ENCODE measurements around the gene SEZ6. TPM values are rescaled to one million over a fixed set of nuclear protein-coding genes. Genes with fewer than 3 reads are reported as not detected.

Gene SEZ6
- total RNA-seq, 1 experiment from 2014 or later: 20.5 TPM

DNA sequence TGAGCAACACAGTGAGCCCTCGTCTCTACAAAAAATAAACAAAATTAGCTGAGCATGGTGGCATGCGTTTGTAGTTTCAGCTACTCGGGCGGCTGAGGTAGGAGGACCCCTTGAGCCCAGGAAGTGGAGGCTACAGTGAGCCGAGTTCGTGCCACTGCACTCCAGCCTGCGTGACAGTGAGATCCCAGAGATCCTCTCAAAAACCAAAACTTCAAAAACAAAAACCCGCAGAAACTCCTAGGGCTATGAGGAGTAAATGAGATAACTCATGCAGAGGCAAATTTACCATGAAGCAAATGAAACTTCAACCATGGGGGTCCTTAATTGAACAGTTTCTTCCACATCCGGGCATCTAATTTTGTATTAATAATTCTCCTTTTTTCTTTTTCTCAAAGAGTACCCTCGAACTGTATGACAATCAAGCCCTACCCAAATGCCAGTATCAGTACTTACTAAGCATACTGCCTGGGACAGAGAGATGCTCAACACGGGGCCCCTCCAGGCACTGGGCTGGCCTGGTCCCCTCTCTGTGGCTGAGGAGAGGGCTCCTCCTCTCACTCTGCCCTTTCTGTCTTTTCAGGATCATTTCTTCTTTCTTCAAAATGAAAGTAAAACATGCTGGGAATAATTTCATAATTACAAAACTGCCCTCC is 36.3 kb upstream of the SEZ6 start:
- Histone ChIP-seq H3K36me3 (no peaks in the 10 kb centered on the region), H3K4me1 (peaks cover 78% of the 10 kb centered on the region), H3K9me3 (replicated peaks) (no peaks in the 10 kb centered on the region), H3K4me3 (peak overlapping the region; percentile 55), H3K27ac (peak overlapping the region; percentile 99), H3K27me3 (no peaks in the 10 kb centered on the region)
- peak; percentile 43 to 67 for DNase-seq

- H3K4me1 ChIP-seq: peaks cover 76% of the 10 kb centered on the region
- H3K27ac ChIP-seq: peak overlapping the region; percentile 99
- no peak for DNase-seq
- no peaks in the 10 kb centered on the region for H3K27me3 ChIP-seq
- H3K9me3 ChIP-seq (replicated peaks): no peaks in the 10 kb centered on the region
- H3K4me3 ChIP-seq: peak overlapping the region; percentile 55
- H3K36me3 ChIP-seq: no peaks in the 10 kb centered on the region
These were observed 35.7 kb upstream of the SEZ6 start for GRCh38 chr17:29041571-29041970.

DNA sequence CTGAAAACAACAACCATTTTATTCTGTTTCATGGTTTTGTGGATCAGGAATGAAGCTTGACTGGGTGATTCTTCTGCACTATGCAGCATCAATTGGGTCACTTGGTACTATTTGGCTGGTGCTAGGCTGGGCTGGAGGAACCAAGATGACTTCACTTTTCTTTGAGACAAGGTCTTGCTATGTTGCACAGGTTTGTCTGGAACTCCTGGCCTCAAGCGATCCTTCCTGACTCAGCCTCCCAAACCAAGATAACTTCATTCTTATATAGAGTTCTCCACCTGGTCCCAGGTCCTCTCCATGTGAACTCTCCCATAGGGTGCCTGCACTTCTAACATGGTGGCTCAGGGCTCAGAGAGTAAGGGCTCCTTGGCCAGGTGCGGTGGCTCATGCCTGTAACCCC is 35.3 kb upstream of the SEZ6 start:
- H3K4me1 ChIP-seq: peaks cover 71% of the 10 kb centered on the region
- peak in 1 of 2 experiments; percentile 37 for DNase-seq
- peak overlapping the region; percentile 99 for H3K27ac ChIP-seq
- no peaks in the 10 kb centered on the region for H3K27me3 ChIP-seq
- peak overlapping the region; percentile 13 for H3K4me3 ChIP-seq
- no peaks in the 10 kb centered on the region for H3K36me3 ChIP-seq
- no peaks in the 10 kb centered on the region for H3K9me3 ChIP-seq (replicated peaks)

DNA sequence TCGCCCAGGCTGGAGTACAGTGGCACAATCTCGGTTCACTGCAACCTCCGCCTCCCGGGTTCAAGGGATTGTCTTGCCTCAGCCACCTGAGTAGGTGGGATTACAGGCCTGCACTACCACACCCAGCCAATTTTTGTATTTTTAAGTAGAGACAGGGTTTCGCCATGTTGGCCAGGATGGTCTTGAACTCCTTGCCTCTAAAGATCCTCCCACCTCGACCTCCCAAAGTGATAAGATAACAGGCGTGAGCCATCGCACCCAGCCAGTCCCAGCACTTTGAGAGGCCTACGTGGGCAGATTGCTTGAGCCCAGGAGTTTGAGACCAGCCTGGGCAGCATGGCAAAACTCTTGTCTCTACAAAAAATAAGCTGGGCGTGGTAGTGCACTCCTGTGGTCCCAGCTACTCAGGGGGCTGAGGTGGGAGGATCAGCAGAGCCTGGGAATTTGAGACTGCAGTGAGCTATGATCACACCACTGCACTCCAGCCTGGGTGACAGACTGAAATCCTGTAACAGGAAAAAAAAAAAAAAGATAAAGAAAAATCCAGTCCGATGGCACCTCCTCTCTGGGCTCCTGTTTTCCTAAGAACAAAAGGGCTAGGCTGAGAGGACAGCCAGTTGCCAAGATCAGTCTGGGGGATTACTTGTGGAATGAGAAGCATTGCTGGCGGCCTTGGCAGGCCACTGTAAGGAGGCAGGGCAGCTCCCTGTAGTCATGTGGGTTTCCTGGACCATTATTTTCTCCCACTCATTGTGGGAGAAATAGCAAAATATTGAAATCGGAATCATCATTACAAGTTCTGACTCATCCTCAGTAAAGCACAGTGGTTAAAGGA is 34.1 kb upstream of the SEZ6 start:
- Histone ChIP-seq H3K36me3 (no peaks in the 10 kb centered on the region), H3K4me3 (no peak overlapping the region), H3K27me3 (no peaks in the 10 kb centered on the region), H3K4me1 (peaks cover 65% of the 10 kb centered on the region), H3K27ac (peak overlapping the region; percentile 99), H3K9me3 (replicated peaks) (peaks cover 3% of the 10 kb centered on the region)
- DNase-seq: peak; percentile 98 to 99

DNA sequence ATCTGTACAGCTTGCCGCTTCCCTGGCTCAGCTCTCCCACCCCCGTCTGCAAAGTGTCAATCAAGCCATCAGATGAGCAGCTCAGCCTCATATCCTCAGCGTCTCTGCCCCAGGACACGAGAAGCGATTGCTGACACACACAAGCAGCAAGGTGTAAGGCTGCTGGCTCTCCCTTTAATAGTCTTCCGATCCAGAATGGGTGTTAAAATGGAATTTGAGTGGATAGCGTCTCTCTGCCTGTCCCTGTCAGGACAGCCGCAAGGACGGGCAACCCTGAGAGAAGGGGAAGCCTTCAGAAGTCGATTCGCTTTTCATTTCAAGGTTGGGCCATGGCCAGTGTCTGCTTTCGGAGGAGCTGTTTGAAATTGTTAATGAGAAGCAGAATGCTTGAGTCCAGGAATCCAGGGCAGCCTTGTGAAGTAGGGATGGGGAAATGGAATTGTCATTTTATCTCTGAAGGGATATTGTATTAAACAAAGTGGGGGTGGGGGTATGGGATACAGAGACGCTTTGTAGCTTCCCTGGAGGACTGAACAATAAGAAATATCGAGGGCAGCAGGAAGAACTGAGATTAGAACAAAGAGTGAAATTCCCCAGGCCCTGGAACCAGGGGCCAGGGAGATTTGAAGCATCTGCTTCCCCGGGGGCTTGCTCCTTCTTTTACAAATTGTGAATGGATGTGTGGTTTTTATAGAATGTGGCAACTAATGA is 32.4 kb upstream of the SEZ6 start:
- no peaks in the 10 kb centered on the region for H3K27me3 ChIP-seq
- H3K4me3 ChIP-seq: peak overlapping the region; percentile 48
- peak; percentile 90 to 96 for DNase-seq
- peak overlapping the region; percentile 99 for H3K27ac ChIP-seq
- H3K9me3 ChIP-seq (replicated peaks): peaks cover 19% of the 10 kb centered on the region
- no peaks in the 10 kb centered on the region for H3K36me3 ChIP-seq
- H3K4me1 ChIP-seq: peaks cover 51% of the 10 kb centered on the region

DNA sequence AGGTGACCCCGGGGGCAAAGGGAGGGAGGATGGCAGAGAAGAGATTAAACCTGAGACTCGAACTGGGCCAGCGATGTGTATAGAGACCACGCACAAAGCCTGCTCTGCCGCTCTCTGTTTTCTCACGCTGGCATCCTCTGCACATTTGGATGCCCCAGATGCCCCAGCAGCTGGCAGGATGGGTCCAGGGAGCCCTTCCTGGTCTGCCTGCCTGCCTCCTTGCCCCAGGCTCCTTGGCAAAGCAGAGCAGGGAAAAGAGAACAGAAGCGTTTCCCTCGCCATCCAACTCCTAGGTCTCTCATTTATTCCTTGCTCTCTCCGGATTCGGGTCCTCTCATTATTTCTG is 31.9 kb upstream of the SEZ6 start:
- no peak for DNase-seq
- Histone ChIP-seq H3K4me1 (peaks cover 51% of the 10 kb centered on the region), H3K9me3 (replicated peaks) (peaks cover 19% of the 10 kb centered on the region), H3K36me3 (no peaks in the 10 kb centered on the region), H3K4me3 (peak overlapping the region; percentile 48), H3K27me3 (no peaks in the 10 kb centered on the region), H3K27ac (peak overlapping the region; percentile 99)

DNA sequence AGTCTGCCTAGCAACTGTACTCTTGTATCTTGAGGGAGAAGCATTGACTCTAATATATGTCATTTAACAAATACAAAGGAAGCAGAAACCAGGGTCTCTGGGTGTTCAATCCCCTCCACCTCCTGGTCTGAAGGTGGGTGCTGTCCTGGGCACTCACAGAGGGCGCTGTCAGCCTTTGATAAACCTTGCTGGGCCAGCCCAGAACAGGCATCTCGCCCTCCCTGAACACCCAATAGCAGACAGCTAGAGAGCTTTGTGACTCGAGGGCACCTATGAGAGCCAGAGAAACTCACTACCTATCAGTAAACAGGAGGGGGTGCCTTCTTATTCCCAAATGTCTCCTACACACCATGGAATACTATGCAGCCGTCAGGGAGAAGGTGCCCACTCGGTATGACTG is 30.8 kb upstream of the SEZ6 start:
- Histone ChIP-seq H3K9me3 (replicated peaks) (peaks cover 19% of the 10 kb centered on the region), H3K4me1 (peaks cover 54% of the 10 kb centered on the region), H3K27me3 (no peaks in the 10 kb centered on the region), H3K36me3 (no peaks in the 10 kb centered on the region), H3K27ac (no peak overlapping the region), H3K4me3 (no peak overlapping the region)
- no peak for DNase-seq

GRCh38 chr17:29034510-29034909 is 28.7 kb upstream of the SEZ6 start:
- H3K9me3 ChIP-seq (replicated peaks): peaks cover 21% of the 10 kb centered on the region

GRCh38 chr17:29032857-29033197 is 27.0 kb upstream of the SEZ6 start:
- H3K4me1 ChIP-seq: peaks cover 25% of the 10 kb centered on the region
- peak overlapping the region; percentile 2; the same call in 1 of the 2 replicates for H3K27ac ChIP-seq
- DNase-seq: peak; percentile 41 to 56
- H3K4me3 ChIP-seq: no peak overlapping the region
- H3K27me3 ChIP-seq: no peaks in the 10 kb centered on the region; the same call in 1 of the 2 replicates
- peaks cover 21% of the 10 kb centered on the region for H3K9me3 ChIP-seq (replicated peaks)
- no peaks in the 10 kb centered on the region for H3K36me3 ChIP-seq

More at GRCh38 chr17:29034510-29034909, 28.7 kb upstream of the SEZ6 start:
- peaks cover 39% of the 10 kb centered on the region for H3K4me1 ChIP-seq
- H3K36me3 ChIP-seq: no peaks in the 10 kb centered on the region
- no peak for DNase-seq
- H3K4me3 ChIP-seq: no peak overlapping the region
- H3K27me3 ChIP-seq: no peaks in the 10 kb centered on the region
- no peak overlapping the region for H3K27ac ChIP-seq

DNA sequence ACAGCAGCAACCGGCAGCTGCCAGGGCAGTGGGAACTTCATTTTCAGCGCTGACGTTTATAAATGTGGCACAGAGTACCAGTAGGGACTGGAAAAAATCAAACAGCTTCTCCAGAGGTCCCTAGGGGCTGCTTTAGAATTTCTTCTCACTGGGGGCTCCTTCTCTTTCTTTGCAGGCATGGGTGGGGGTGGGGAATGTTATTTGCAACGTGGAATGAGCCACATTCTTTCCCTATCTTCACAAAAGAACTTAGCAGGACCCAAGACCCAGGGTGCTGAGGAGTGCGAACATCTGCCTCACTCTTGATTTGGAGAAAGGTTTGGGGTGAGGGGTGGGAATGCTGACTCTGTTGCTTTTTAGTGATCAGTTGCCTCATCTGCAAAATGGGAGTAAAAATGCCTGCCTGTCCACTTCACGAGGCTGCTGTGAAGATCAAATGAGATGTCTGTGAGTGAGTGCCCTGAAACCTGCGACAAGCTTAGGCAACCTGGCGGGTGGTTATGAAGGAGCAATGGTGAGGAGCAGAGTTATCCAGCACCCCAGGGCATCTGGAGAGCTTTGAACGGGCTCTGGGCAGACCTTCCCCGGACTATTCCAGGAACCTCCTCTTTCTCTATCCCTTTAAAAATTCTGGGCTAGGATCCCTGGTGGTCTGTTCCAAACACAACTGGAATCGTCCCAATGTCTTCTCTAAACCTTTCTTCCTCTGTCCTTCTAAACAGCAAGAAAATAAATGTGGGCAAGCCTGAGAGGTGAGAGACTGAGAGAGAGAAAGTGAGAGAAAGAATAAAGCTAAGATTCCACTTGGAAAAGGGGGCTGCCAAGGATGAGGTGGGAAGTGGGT is 26.4 kb upstream of the SEZ6 start:
- DNase-seq: no peak
- no peaks in the 10 kb centered on the region; the same call in 1 of the 2 replicates for H3K27me3 ChIP-seq
- no peak overlapping the region for H3K4me3 ChIP-seq
- H3K9me3 ChIP-seq (replicated peaks): peaks cover 21% of the 10 kb centered on the region
- H3K4me1 ChIP-seq: peaks cover 19% of the 10 kb centered on the region
- peak overlapping the region; percentile 2; the same call in 1 of the 2 replicates for H3K27ac ChIP-seq
- no peaks in the 10 kb centered on the region for H3K36me3 ChIP-seq

GRCh38 chr17:29031488-29031887 is 25.7 kb upstream of the SEZ6 start:
- no peaks in the 10 kb centered on the region; the same call in 1 of the 2 replicates for H3K27me3 ChIP-seq

GRCh38 chr17:29024316-29024952 is 18.6 kb upstream of the SEZ6 start:
- Histone ChIP-seq H3K36me3 (no peaks in the 10 kb centered on the region), H3K27ac (no peak overlapping the region), H3K27me3 (peaks cover 4% of the 10 kb centered on the region; the same call in 1 of the 2 replicates), H3K4me1 (peaks cover 3% of the 10 kb centered on the region), H3K4me3 (no peak overlapping the region), H3K9me3 (replicated peaks) (no peaks in the 10 kb centered on the region)
- no peak for DNase-seq

More at GRCh38 chr17:29031488-29031887, 25.7 kb upstream of the SEZ6 start:
- peaks cover 15% of the 10 kb centered on the region for H3K4me1 ChIP-seq
- H3K9me3 ChIP-seq (replicated peaks): peaks cover 21% of the 10 kb centered on the region
- no peak for DNase-seq
- no peak overlapping the region for H3K27ac ChIP-seq
- no peaks in the 10 kb centered on the region for H3K36me3 ChIP-seq
- H3K4me3 ChIP-seq: no peak overlapping the region

- H3K27me3 ChIP-seq: peaks cover 4% of the 10 kb centered on the region; the same call in 1 of the 2 replicates
- no peak for DNase-seq
- no peak overlapping the region for H3K27ac ChIP-seq
These were observed 16.2 kb upstream of the SEZ6 start for GRCh38 chr17:29022074-29022473.

GRCh38 chr17:29021226-29021625 is 15.4 kb upstream of the SEZ6 start:
- Histone ChIP-seq H3K27me3 (peaks cover 4% of the 10 kb centered on the region; the same call in 1 of the 2 replicates), H3K4me3 (no peak overlapping the region), H3K4me1 (peaks cover 13% of the 10 kb centered on the region), H3K27ac (no peak overlapping the region), H3K36me3 (no peaks in the 10 kb centered on the region), H3K9me3 (replicated peaks) (no peaks in the 10 kb centered on the region)
- DNase-seq: no peak

More at GRCh38 chr17:29022074-29022473, 16.2 kb upstream of the SEZ6 start:
- Histone ChIP-seq H3K4me1 (peaks cover 13% of the 10 kb centered on the region), H3K9me3 (replicated peaks) (no peaks in the 10 kb centered on the region), H3K4me3 (no peak overlapping the region), H3K36me3 (no peaks in the 10 kb centered on the region)

Data from SJCRH30 (cell line).